HEK293 (cell line): ENCODE results near the gene CXCL14.

Source experiments
- CTCF ChIA-PET: fragments of 350-600 bp; formaldehyde crosslinking; extraction: SDS; loops from one replicate; lab custom pipeline; 2021; ENCODE audit warnings: antibody characterized with exemption; lab: Yijun Ruan, JAX
- POLR2A ChIA-PET: fragments of 300-600 bp; formaldehyde crosslinking; extraction: SDS; loops from one replicate; lab custom pipeline; 2020; ENCODE audit warnings: antibody characterized with exemption, inconsistent platforms; lab: Yijun Ruan, JAX
- H3K27ac ChIP-seq: fragments of 200-500 bp; sonication (Bioruptor generic); 2 replicates; pipeline ENCODE4 v1.5.1; 2014; ENCODE audit warnings: low read depth, low read length, control low read depth, inconsistent platforms; ENCODE audit errors: extremely low read depth
- H3K36me3 ChIP-seq, 2 experiments: fragments of 200-500 bp in 1 of 2; sonication (Bioruptor generic) in 1 of 2; 1 replicate in 1 of 2; 2 replicates in 1 of 2; pipeline ENCODE4 v1.5.1; 2014 to 2017; ENCODE audit warnings: inconsistent platforms in 2 of 2, low read length in 2 of 2; ENCODE audit not compliant: control insufficient read depth in 2 of 2, insufficient read depth in 1 of 2
- H3K4me1 ChIP-seq: fragments of 200-500 bp; sonication (Bioruptor generic); 2 replicates; pipeline ENCODE4 v1.5.1; 2014; ENCODE audit warnings: mild to moderate bottlenecking, low read length, inconsistent platforms; ENCODE audit not compliant: control insufficient read depth, insufficient read depth
- H3K4me3 ChIP-seq: 2 replicates; pipeline ENCODE4 v1.5.1; 2011; ENCODE audit warnings: low read depth, mild to moderate bottlenecking, control low read depth, low read length, moderate library complexity
- H3K9me3 ChIP-seq: fragments of 200-500 bp; sonication (Bioruptor generic); 2 replicates; pipeline ENCODE4 v1.5.1; 2014; ENCODE audit warnings: low read depth, low read length, inconsistent platforms; ENCODE audit not compliant: control insufficient read depth, insufficient read depth
- GLI4 ChIP-seq: fragments of 450-650 bp; formaldehyde crosslinking; IDR thresholded peaks from 2 replicates; pipeline ENCODE4 v1.5.1; 2016; ENCODE audit warnings: missing biosample characterization, missing genetic modification characterization
- PRDM10 ChIP-seq: fragments of 450-650 bp; formaldehyde crosslinking; IDR thresholded peaks from 2 replicates; pipeline ENCODE4 v1.5.1; 2016; ENCODE audit warnings: missing biosample characterization, missing genetic modification characterization
- RBAK ChIP-seq: fragments of 450-650 bp; formaldehyde crosslinking; IDR thresholded peaks from 2 replicates; pipeline ENCODE4 v1.5.1; 2016; ENCODE audit warnings: missing biosample characterization, missing genetic modification characterization
- SP7 ChIP-seq: fragments of 450-650 bp; formaldehyde crosslinking; IDR thresholded peaks from 2 replicates; pipeline ENCODE4 v1.5.1; 2016; ENCODE audit warnings: missing biosample characterization, missing genetic modification characterization
- ZBTB10 ChIP-seq: fragments of 450-650 bp; formaldehyde crosslinking; IDR thresholded peaks from 2 replicates; pipeline ENCODE4 v1.5.1; 2016; ENCODE audit warnings: missing biosample characterization, missing genetic modification characterization
- ZBTB48 ChIP-seq: fragments of 450-650 bp; formaldehyde crosslinking; IDR thresholded peaks from 2 replicates; pipeline ENCODE4 v1.5.1; 2016; ENCODE audit warnings: missing biosample characterization, missing genetic modification characterization
- ZNF140 ChIP-seq: fragments of 450-650 bp; formaldehyde crosslinking; IDR thresholded peaks from 2 replicates; pipeline ENCODE4 v1.5.1; 2016; ENCODE audit warnings: missing biosample characterization, missing genetic modification characterization
- ZNF157 ChIP-seq: fragments of 450-650 bp; formaldehyde crosslinking; IDR thresholded peaks from 2 replicates; pipeline ENCODE4 v1.5.1; 2016; ENCODE audit warnings: missing biosample characterization, missing genetic modification characterization
- ZNF169 ChIP-seq: fragments of 450-650 bp; formaldehyde crosslinking; IDR thresholded peaks from 2 replicates; pipeline ENCODE4 v1.5.1; 2016; ENCODE audit warnings: missing biosample characterization, missing genetic modification characterization
- ZNF2 ChIP-seq: fragments of 450-650 bp; formaldehyde crosslinking; IDR thresholded peaks from 2 replicates; pipeline ENCODE4 v1.5.1; 2016; ENCODE audit warnings: missing biosample characterization, missing genetic modification characterization
- ZNF202 ChIP-seq: fragments of 450-650 bp; formaldehyde crosslinking; IDR thresholded peaks from 2 replicates; pipeline ENCODE4 v1.5.1; 2016; ENCODE audit warnings: missing biosample characterization, missing genetic modification characterization, borderline replicate concordance
- ZNF248 ChIP-seq: fragments of 450-650 bp; formaldehyde crosslinking; IDR thresholded peaks from 2 replicates; pipeline ENCODE4 v1.5.1; 2017; ENCODE audit warnings: missing biosample characterization, missing genetic modification characterization
- ZNF266 ChIP-seq: fragments of 450-650 bp; formaldehyde crosslinking; IDR thresholded peaks from 2 replicates; pipeline ENCODE4 v1.5.1; 2016; ENCODE audit warnings: missing biosample characterization, missing genetic modification characterization, low read depth
- ZNF398 ChIP-seq: fragments of 450-650 bp; formaldehyde crosslinking; IDR thresholded peaks from 2 replicates; pipeline ENCODE4 v1.5.1; 2017; ENCODE audit warnings: missing biosample characterization, missing genetic modification characterization
- ZNF48 ChIP-seq: fragments of 450-650 bp; formaldehyde crosslinking; IDR thresholded peaks from 2 replicates; pipeline ENCODE4 v1.5.1; 2016; ENCODE audit warnings: missing biosample characterization, missing genetic modification characterization
- ZNF510 ChIP-seq: fragments of 450-650 bp; formaldehyde crosslinking; IDR thresholded peaks from 2 replicates; pipeline ENCODE4 v1.5.1; 2018; ENCODE audit warnings: mild to moderate bottlenecking, missing genetic modification characterization, missing biosample characterization; ENCODE audit not compliant: insufficient replicate concordance
- ZNF560 ChIP-seq: fragments of 450-650 bp; formaldehyde crosslinking; IDR thresholded peaks from 2 replicates; pipeline ENCODE4 v1.5.1; 2017; ENCODE audit warnings: missing biosample characterization, missing genetic modification characterization, borderline replicate concordance
- TF ChIP-seq, protein P1 (sequence below): fragments of 450-650 bp; formaldehyde crosslinking; IDR thresholded peaks from 2 replicates; pipeline ENCODE4 v1.5.1; 2016; ENCODE audit warnings: missing biosample characterization, missing genetic modification characterization
- TF ChIP-seq, protein P2 (sequence below): fragments of 450-650 bp; formaldehyde crosslinking; IDR thresholded peaks from 2 replicates; pipeline ENCODE4 v1.5.1; 2016; ENCODE audit warnings: missing biosample characterization, missing genetic modification characterization
- TF ChIP-seq, protein P3 (sequence below): fragments of 450-650 bp; formaldehyde crosslinking; IDR thresholded peaks from 2 replicates; pipeline ENCODE4 v1.5.1; 2016; ENCODE audit warnings: missing biosample characterization, missing genetic modification characterization, borderline replicate concordance

CXCL14 gene

GRCh38 chr5:135599421-135600151, 20.8 kb upstream of the CXCL14 start:
- TF ChIP-seq PRDM10 (no peak), ZNF140 (no peak), ZNF48 (tag by site-specific recombination) (no peak), ZNF248 (tag by site-specific recombination) (no peak), ZBTB48 (tag by site-specific recombination) (no peak), ZNF202 (tag by site-specific recombination) (no peak), ZNF510 (tag by site-specific recombination) (no peak), ZNF169 (no peak), GLI4 (tag by site-specific recombination) (no peak), ZBTB10 (tag by site-specific recombination) (no peak), ZNF266 (tag by site-specific recombination) (no peak), SP7 (tag by site-specific recombination) (no peak), ZNF398 (tag by site-specific recombination) (no peak), ZNF2 (tag by site-specific recombination) (no peak), ZNF560 (tag by site-specific recombination) (no peak), ZNF157 (tag by site-specific recombination) (no peak), RBAK (tag by site-specific recombination) (no peak)
- TF ChIP-seq, protein P1, sequence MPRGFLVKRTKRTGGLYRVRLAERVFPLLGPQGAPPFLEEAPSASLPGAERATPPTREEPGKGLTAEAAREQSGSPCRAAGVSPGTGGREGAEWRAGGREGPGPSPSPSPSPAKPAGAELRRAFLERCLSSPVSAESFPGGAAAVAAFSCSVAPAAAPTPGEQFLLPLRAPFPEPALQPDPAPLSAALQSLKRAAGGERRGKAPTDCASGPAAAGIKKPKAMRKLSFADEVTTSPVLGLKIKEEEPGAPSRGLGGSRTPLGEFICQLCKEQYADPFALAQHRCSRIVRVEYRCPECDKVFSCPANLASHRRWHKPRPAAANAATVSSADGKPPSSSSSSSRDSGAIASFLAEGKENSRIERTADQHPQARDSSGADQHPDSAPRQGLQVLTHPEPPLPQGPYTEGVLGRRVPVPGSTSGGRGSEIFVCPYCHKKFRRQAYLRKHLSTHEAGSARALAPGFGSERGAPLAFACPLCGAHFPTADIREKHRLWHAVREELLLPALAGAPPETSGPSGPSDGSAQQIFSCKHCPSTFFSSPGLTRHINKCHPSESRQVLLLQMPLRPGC (tag by site-specific recombination), result no peak
- TF ChIP-seq, protein P2, sequence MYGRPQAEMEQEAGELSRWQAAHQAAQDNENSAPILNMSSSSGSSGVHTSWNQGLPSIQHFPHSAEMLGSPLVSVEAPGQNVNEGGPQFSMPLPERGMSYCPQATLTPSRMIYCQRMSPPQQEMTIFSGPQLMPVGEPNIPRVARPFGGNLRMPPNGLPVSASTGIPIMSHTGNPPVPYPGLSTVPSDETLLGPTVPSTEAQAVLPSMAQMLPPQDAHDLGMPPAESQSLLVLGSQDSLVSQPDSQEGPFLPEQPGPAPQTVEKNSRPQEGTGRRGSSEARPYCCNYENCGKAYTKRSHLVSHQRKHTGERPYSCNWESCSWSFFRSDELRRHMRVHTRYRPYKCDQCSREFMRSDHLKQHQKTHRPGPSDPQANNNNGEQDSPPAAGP (tag by site-specific recombination), result no peak
- TF ChIP-seq, protein P3, sequence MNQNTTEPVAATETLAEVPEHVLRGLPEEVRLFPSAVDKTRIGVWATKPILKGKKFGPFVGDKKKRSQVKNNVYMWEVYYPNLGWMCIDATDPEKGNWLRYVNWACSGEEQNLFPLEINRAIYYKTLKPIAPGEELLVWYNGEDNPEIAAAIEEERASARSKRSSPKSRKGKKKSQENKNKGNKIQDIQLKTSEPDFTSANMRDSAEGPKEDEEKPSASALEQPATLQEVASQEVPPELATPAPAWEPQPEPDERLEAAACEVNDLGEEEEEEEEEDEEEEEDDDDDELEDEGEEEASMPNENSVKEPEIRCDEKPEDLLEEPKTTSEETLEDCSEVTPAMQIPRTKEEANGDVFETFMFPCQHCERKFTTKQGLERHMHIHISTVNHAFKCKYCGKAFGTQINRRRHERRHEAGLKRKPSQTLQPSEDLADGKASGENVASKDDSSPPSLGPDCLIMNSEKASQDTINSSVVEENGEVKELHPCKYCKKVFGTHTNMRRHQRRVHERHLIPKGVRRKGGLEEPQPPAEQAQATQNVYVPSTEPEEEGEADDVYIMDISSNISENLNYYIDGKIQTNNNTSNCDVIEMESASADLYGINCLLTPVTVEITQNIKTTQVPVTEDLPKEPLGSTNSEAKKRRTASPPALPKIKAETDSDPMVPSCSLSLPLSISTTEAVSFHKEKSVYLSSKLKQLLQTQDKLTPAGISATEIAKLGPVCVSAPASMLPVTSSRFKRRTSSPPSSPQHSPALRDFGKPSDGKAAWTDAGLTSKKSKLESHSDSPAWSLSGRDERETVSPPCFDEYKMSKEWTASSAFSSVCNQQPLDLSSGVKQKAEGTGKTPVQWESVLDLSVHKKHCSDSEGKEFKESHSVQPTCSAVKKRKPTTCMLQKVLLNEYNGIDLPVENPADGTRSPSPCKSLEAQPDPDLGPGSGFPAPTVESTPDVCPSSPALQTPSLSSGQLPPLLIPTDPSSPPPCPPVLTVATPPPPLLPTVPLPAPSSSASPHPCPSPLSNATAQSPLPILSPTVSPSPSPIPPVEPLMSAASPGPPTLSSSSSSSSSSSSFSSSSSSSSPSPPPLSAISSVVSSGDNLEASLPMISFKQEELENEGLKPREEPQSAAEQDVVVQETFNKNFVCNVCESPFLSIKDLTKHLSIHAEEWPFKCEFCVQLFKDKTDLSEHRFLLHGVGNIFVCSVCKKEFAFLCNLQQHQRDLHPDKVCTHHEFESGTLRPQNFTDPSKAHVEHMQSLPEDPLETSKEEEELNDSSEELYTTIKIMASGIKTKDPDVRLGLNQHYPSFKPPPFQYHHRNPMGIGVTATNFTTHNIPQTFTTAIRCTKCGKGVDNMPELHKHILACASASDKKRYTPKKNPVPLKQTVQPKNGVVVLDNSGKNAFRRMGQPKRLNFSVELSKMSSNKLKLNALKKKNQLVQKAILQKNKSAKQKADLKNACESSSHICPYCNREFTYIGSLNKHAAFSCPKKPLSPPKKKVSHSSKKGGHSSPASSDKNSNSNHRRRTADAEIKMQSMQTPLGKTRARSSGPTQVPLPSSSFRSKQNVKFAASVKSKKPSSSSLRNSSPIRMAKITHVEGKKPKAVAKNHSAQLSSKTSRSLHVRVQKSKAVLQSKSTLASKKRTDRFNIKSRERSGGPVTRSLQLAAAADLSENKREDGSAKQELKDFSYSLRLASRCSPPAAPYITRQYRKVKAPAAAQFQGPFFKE, result no peak
- CTCF ChIA-PET, result interaction anchor here (1.3 kb wide), 1 partner anchor 33 kb away, joined by 3 read pairs; no protein-coding TSS in a partner anchor
- no peaks in the 10 kb centered on the region for H3K36me3 ChIP-seq
- H3K4me1 ChIP-seq, result no peaks in the 10 kb centered on the region
- POLR2A ChIA-PET, result no interaction called here
- no peak overlapping the region for H3K4me3 ChIP-seq
- H3K27ac ChIP-seq, result no peak overlapping the region
- no peaks in the 10 kb centered on the region for H3K9me3 ChIP-seq
